OCI-LY1 (cell line): ENCODE measurements around the gene PRELP.

Source experiments
- CTCF ChIP-seq: fragments of 200-600 bp; sonication (generic), shearing (Covaris generic); IDR thresholded peaks from 2 replicates; pipeline ENCODE4 v1.5.1; 2017; ENCODE audit warnings: mild to moderate bottlenecking, antibody characterized with exemption, low read length, moderate library complexity, mixed read lengths
- EZH2 ChIP-seq: fragments of 200-600 bp; sonication (generic), shearing (Covaris generic); IDR thresholded peaks from 2 replicates; pipeline ENCODE4 v1.8.0; 2017; ENCODE audit warnings: borderline replicate concordance, mixed run types, mild to moderate bottlenecking, antibody characterized with exemption, low read length, moderate library complexity, mixed read lengths

GRCh38 chr1:203539831-203540546, 64.4 kb downstream of the PRELP start:
- TF ChIP-seq CTCF (no peak), EZH2 (no peak)
